ENCODE data around the gene RNASE11. TPM values are rescaled to one million over a fixed set of nuclear protein-coding genes. Genes with fewer than 3 reads are reported as not detected.
"Not testable (repeated sequence)": the region's sequence is repeated elsewhere in the genome, so short reads cannot be mapped to it uniquely, and the experiment has no call there.

Gene RNASE11
- total and polyA plus RNA-seq, 11 donors = not detected

DNA sequence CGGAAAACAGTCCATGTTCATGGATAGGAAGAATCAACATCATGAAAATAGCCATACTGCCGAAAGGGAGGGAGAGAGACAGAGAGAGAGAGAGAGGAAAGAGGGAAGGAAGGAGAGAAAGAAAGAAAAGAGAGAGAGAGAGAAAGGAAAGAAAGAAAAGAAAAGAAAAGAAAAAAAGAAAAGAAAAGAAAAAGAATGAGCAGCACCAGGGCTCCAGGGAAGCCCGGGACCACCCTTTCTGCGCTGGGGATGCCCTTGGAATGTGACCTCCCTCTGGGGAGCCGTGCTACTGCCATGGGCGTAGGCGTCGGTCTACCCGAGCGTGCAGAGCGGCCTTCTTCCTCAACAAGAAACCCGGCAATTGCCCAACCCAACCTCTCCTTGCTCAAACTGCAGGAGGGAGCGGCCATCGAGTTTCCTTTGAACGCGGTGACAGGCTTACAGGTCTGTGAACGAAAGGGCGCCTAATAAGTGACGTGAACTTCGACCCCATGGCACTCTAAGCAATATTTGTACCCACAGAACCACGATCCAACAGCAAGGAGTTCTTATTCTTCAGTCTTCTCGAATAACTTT, 36.8 kb upstream of the RNASE11 start:
- Histone ChIP-seq H3K4me3 (peak overlapping the region in 10 of 12 donors; percentile 9 to 47 (median 26)), H3K27me3 (peaks cover 0 to 44% (median 0%) of the 10 kb centered on the region in 9 donors), H3K27ac (peak overlapping the region in 2 of 12 donors; percentile 1 to 12), H3K4me1 (peaks cover 0 to 41% (median 10%) of the 10 kb centered on the region in 12 donors), H3K9me3 (peaks cover 0 to 6% (median 0%) of the 10 kb centered on the region in 12 donors), H3K36me3 (no peaks in the 10 kb centered on the region)
- ATAC-seq (peak; percentile 27 to 62 (median 53)), DNase-seq (peak; percentile 25 to 77 (median 52))
- 11 to 29% (median 19%) methylated on average over 22 of the region's 22 CpGs for WGBS, 4 donors
- intact Hi-C loops (cut with DNase I) = loop anchor here in 4 of 10 donors (1.0 to 5.0 kb wide), 2 partner anchors 11 to 58 kb away; partner anchors contain the start of gene RNASE4 (in 4 of the 4)
- TF ChIP-seq CTCF (IDR thresholded peaks at IDR 0.05) (no peak), POLR2A (IDR thresholded peaks at IDR 0.05) (no peak)

DNA sequence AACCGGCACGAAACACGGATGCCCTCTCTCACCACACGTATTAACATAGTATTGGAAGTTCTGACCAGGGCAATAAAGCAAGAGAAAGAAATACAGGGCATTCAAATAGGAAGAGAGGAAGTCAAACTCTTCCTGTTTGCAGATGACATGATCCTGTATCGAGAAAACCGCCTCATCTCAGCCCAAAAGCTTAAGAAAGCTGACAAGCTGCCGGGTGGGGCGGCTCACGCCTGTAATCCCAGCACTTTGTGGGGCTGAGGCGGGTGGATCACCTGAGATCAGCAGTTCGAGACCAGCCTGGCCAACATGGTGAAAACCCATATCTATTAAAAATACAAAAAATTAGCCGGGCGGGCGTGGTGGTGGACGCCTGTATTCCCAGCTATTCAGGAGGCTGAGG, 36.0 kb upstream of the RNASE11 start:
- WGBS, 4 donors = 52 to 72% (median 61%) methylated on average over 15 of the region's 15 CpGs
- Histone ChIP-seq H3K27me3 (peaks cover 0 to 36% (median 0%) of the 10 kb centered on the region in 9 donors), H3K36me3 (no peaks in the 10 kb centered on the region), H3K9me3 (peaks cover 0 to 6% (median 0%) of the 10 kb centered on the region in 12 donors), H3K27ac (no peak overlapping the region), H3K4me3 (peak overlapping the region in 1 of 12 donors; percentile 44), H3K4me1 (peaks cover 0 to 41% (median 10%) of the 10 kb centered on the region in 12 donors)
- ATAC-seq (no peak), DNase-seq (no peak)
- intact Hi-C loops (cut with DNase I) = no loop called here
- TF ChIP-seq POLR2A (IDR thresholded peaks at IDR 0.05) (no peak), CTCF (IDR thresholded peaks at IDR 0.05) (no peak)

GRCh38 chr14:20622816-20623291, 35.1 kb upstream of the RNASE11 start:
- peak overlapping the region in 4 of 12 donors; percentile 9 to 28 (median 22) for H3K4me3 ChIP-seq
- peaks cover 0 to 27% (median 0%) of the 10 kb centered on the region in 9 donors for H3K27me3 ChIP-seq
- H3K36me3 ChIP-seq = no peaks in the 10 kb centered on the region
- H3K9me3 ChIP-seq = peaks cover 0 to 6% (median 0%) of the 10 kb centered on the region in 12 donors
- no peak for DNase-seq
- peak in 1 of 4 donors; percentile 24 for ATAC-seq
- 21 to 25% (median 23%) methylated on average over 29 of the region's 29 CpGs for WGBS, 4 donors
- H3K27ac ChIP-seq = no peak overlapping the region
- no peak for TF ChIP-seq POLR2A (IDR thresholded peaks at IDR 0.05)
- no peak for TF ChIP-seq CTCF (IDR thresholded peaks at IDR 0.05)
- intact Hi-C loops (cut with DNase I) = no loop called here
- H3K4me1 ChIP-seq = peaks cover 0 to 49% (median 10%) of the 10 kb centered on the region in 12 donors

GRCh38 chr14:20620798-20621478, 33.1 kb upstream of the RNASE11 start:
- no peaks in the 10 kb centered on the region for H3K36me3 ChIP-seq
- WGBS, 4 donors = 57 to 69% (median 60%) methylated on average over 2 of the region's 2 CpGs
- H3K4me1 ChIP-seq = peaks cover 0 to 49% (median 7%) of the 10 kb centered on the region in 12 donors
- ATAC-seq (no peak), DNase-seq (no peak)
- intact Hi-C loops (cut with DNase I) = no loop called here
- peaks cover 0 to 6% (median 0%) of the 10 kb centered on the region in 12 donors for H3K9me3 ChIP-seq
- no peak for TF ChIP-seq CTCF (IDR thresholded peaks at IDR 0.05)
- H3K27me3 ChIP-seq = peaks cover 0 to 9% (median 0%) of the 10 kb centered on the region in 9 donors
- H3K4me3 ChIP-seq = no peak overlapping the region
- H3K27ac ChIP-seq = no peak overlapping the region

DNA sequence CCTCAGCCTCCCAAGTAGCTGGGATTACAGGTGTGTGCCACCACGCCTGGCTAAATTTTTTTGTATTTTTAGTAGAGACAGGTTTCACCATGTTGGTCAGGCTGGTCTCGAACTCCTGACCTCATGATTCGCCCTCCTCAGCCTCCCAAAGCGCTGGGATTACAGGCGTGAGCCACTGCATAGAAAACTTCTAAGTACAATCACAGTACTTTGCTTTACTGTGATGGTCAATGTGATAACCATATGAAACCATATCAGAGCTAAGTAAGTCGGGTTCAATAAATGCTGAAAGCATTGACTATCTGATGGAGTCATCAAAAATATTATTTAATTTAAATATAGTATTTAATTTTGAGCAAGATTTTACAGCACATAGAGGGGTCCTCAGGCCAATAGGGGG, 31.9 kb upstream of the RNASE11 start:
- WGBS, 4 donors = 85 to 89% (median 87%) methylated on average over 6 of the region's 6 CpGs
- not testable (repeated sequence) for H3K4me3 ChIP-seq, H3K27me3 ChIP-seq, H3K36me3 ChIP-seq, DNase-seq, H3K27ac ChIP-seq, H3K9me3 ChIP-seq, ATAC-seq
- peaks cover 0 to 43% (median 4%) of the 10 kb centered on the region in 12 donors for H3K4me1 ChIP-seq
- intact Hi-C loops (cut with DNase I) = loop anchor here in 3 of 10 donors (10.0 kb wide), 3 partner anchors 235 to 475 kb away; partner anchors contain the start of gene ZNF219 (in 2 of the 3)
